Uterus (tissue), 4 donors: ENCODE data around the gene PRAMEF13. TPM values are rescaled to one million over a fixed set of nuclear protein-coding genes. Genes with fewer than 3 reads are reported as not detected.
"Not testable (repeated sequence)": the region's sequence is repeated elsewhere in the genome, so short reads cannot be mapped to it uniquely, and the experiment has no call there.

ENCODE experiments used
- DNase-seq, 2 donors: peaks; one replicate each; pipeline ENCODE4 v3.0.0-alpha.2; 2019 to 2020
- H3K27ac ChIP-seq, 2 donors: fragments of 200-600 bp; sonication (generic); 1 replicate in 1 of 2; 2 replicates in 1 of 2; pipeline ENCODE4 v1.5.1; 2016 to 2018
- H3K27me3 ChIP-seq, 2 donors: fragments of 200-600 bp; sonication (generic); one replicate each; pipeline ENCODE4 v1.5.1; 2018 to 2019; ENCODE audit warnings: control low read depth in 1 of 2
- H3K36me3 ChIP-seq, 2 donors: fragments of 200-600 bp; sonication (generic); one replicate each; pipeline ENCODE4 v1.5.1; 2019; ENCODE audit warnings: control low read depth in 1 of 2
- H3K4me1 ChIP-seq, 2 donors: fragments of 200-600 bp; sonication (generic); one replicate each; pipeline ENCODE4 v1.5.1; 2018 to 2019; ENCODE audit warnings: control low read depth in 1 of 2
- H3K4me3 ChIP-seq, 2 donors: fragments of 200-600 bp; sonication (generic); 1 replicate in 1 of 2; 2 replicates in 1 of 2; pipeline ENCODE4 v1.5.1; 2018 to 2019; ENCODE audit warnings: mild to moderate bottlenecking in 1 of 2
- H3K9me3 ChIP-seq, 2 donors: fragments of 200-600 bp; sonication (generic); one replicate each; pipeline ENCODE4 v1.5.1; 2019; ENCODE audit warnings: control low read depth in 1 of 2
- POLR2A ChIP-seq, 2 donors: fragments of 450-650 bp; IDR thresholded peaks; one replicate each; pipeline ENCODE4 v1.6.1; 2016; ENCODE audit warnings: antibody characterized with exemption in 2 of 2, mild to moderate bottlenecking in 1 of 2, moderate library complexity in 1 of 2
- intact Hi-C: fragments of 100-400 bp; cut with DNase I; formaldehyde crosslinking; loops from one replicate; pipeline ENCODE4 v1.15.1; 2023; ENCODE audit warnings: low total_unique reads
- total RNA-seq, 4 donors: library from RNA; depleted of rRNA in 3 of 4; stranded (reverse); fragments of >200 nt in 3 of 4; gene quantifications; one replicate each; pipeline versions ENCODE4 v1.1.0 to v1.2.4, GENCODE V29; 2014 to 2023
- TF ChIP-seq, protein P1 (sequence below), 4 experiments: fragments of 200-600 bp in 2 of 4; fragments of 450-650 bp in 2 of 4; sonication (generic) in 2 of 4; IDR thresholded peaks; one replicate each; pipeline ENCODE4 v1.5.1; 2016 to 2019; ENCODE audit warnings: antibody characterized with exemption in 4 of 4, mild to moderate bottlenecking in 2 of 4, moderate library complexity in 1 of 4
- donor health status: DM: yes; HTN: yes; CAD: no.

Gene PRAMEF13
- total RNA-seq, 4 donors from 2014 or later, result not detected

DNA sequence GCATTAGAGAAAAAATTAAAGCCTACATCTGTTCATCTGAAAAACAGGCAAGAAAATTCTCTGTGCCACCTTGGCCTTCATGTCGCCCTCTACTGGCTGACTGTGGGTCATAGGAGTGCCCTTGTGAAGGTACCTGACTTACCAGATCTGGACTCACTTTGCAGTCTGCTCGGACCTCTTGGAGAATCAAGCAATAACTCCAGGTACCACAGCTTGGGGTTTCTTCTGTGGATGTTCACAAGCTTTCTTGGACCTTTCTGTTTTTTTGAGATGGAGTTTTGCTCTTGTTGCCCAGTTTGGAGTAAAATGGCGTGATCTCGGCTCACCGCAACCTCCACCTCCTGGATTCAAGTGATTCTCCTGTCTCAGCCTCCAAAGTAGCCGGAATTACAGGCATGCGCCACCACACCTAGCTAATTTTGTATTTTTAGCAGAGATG lies 27.2 kb upstream of the PRAMEF13 start:
- intact Hi-C loops, result no loop called here
- Histone ChIP-seq H3K36me3 (no peaks in the 10 kb centered on the region), H3K27ac (no peak overlapping the region), H3K27me3 (no peaks in the 10 kb centered on the region), H3K9me3 (no peaks in the 10 kb centered on the region), H3K4me3 (no peak overlapping the region), H3K4me1 (no peaks in the 10 kb centered on the region)
- TF ChIP-seq, protein P1, sequence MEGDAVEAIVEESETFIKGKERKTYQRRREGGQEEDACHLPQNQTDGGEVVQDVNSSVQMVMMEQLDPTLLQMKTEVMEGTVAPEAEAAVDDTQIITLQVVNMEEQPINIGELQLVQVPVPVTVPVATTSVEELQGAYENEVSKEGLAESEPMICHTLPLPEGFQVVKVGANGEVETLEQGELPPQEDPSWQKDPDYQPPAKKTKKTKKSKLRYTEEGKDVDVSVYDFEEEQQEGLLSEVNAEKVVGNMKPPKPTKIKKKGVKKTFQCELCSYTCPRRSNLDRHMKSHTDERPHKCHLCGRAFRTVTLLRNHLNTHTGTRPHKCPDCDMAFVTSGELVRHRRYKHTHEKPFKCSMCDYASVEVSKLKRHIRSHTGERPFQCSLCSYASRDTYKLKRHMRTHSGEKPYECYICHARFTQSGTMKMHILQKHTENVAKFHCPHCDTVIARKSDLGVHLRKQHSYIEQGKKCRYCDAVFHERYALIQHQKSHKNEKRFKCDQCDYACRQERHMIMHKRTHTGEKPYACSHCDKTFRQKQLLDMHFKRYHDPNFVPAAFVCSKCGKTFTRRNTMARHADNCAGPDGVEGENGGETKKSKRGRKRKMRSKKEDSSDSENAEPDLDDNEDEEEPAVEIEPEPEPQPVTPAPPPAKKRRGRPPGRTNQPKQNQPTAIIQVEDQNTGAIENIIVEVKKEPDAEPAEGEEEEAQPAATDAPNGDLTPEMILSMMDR (IDR thresholded peaks at IDR 0.05), result no peak
- TF ChIP-seq POLR2A (IDR thresholded peaks at IDR 0.05), result no peak
- DNase-seq, result no peak

DNA sequence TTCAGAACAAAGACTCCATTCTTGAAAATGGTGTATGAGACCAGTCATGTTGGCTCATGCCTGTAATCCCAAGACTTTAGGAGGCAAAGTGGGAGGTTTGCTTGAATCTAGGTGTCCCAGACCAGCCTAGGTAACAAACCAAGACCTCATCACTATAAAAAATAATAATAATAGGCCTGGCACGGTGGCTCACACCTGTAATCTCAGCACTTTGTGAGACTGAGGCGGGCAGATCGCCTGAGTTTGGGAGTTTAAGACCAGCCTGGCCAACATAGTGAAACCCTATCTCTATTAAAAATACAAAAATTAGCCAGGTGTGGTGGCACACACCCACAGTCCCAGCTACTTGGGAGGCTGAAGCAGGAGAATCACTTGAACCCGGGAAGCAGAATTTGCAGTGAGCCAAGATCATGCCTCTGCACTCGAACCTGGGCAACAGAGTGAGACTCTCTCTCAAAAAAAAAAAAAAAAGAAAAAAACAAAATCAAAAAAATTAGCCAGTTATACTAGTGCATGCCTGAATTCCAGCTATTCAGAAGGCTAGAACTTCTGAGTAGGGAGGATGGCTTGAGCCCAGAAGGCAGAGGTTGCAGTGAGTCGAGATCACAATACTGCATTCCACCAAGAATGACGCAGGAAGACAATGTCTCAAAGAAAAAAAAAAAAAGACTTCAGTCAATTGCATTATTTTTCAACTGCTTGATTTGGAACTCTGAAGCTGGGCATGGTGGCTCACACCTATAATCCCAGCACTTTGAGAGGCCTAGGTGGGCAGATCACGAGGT lies 26.3 kb upstream of the PRAMEF13 start:
- H3K9me3 ChIP-seq, H3K27ac ChIP-seq, H3K27me3 ChIP-seq, H3K36me3 ChIP-seq, H3K4me3 ChIP-seq, H3K4me1 ChIP-seq, intact Hi-C loops, DNase-seq: not testable (repeated sequence)

DNA sequence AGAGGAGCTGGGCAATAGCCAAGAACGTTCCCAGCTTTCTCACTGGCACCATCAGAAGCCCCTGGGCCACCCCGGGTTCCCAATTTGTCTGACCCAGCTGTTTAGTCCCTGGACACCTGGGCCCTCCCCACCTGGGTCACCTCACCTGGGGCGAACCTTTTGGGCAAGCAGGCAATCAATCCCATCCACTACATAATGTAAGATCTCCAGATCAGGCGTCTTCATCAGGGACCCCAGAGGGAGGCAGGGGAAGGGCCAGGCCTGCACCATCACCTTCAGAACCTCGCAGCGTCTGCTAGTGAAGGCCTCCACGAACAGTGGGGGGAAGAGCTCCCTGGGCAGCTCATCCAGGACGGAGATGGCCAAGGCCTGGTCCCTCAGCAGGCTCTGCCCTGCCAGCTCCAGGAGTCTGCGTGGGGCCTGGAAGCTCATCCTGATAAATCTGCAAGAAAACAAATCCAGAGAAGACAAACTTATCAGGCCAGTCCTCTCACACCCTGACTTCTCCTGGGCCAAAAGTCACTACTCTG lies 24.5 kb upstream of the PRAMEF13 start, which contains the start of gene PRAMEF18:
Gene PRAMEF18 (minus strand): TSS at position 480 of the 530 bp plus-strand sequence. CDS start 48 bp downstream, at position 432.
- H3K9me3 ChIP-seq, H3K27ac ChIP-seq, H3K4me3 ChIP-seq, H3K27me3 ChIP-seq, H3K36me3 ChIP-seq, DNase-seq, H3K4me1 ChIP-seq, intact Hi-C loops: not testable (repeated sequence)

DNA sequence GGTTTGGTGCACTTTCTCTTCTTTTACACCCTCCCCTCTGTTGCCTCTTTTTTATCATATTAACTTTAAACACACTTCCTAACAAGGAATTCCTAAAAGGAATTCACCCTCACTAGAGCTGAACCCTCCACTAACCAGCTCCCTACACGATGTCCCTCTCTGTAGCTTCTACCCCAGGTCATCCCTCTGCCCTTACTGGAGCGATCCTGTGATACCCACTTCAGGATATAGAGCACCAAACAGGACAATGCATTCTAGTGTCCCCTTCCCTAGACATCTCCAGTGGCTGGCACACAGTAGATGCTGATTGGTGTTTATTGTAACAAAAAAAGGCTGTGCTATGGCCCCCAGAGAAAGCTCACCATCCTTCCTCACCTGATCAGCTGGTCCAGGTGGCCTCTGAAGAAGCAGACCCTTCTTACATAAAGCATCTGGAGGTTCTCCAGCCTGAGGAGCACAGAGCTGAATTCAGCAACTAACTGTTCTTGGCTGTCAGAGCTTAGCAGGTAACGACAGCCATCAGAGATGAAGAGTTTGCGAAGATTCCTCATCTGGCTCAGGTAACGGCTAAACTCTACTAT lies 23.4 kb upstream of the PRAMEF13 start:
- DNase-seq, result no peak

DNA sequence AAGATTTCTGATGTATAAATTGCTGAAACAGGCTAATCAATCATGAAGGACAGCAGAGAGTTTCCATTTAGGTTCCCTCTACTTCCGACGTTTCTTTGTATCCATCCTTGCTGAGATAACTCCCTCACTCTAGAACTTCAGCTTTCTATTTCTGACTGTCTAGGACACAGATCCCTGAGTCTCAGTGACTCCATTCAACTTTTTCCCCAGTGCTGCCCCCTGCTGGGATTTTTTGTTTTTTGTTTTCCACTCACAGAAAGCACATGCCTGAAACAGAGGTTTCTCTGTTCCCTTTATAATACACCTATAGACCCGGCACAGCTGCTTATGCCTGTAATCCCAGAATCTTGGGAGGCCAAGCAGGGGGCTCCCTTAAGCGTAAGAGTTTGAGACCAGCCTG lies 21.6 kb upstream of the PRAMEF13 start:
- intact Hi-C loops, H3K36me3 ChIP-seq, DNase-seq, H3K27me3 ChIP-seq, H3K27ac ChIP-seq, H3K4me3 ChIP-seq, H3K9me3 ChIP-seq, H3K4me1 ChIP-seq: not testable (repeated sequence)

More for the DNA sequence above, 23.4 kb upstream of the PRAMEF13 start:
- TF ChIP-seq, protein P1 (IDR thresholded peaks at IDR 0.05), result no peak
- no peak for TF ChIP-seq POLR2A (IDR thresholded peaks at IDR 0.05)
- no peaks in the 10 kb centered on the region for H3K36me3 ChIP-seq
- no peaks in the 10 kb centered on the region for H3K9me3 ChIP-seq
- intact Hi-C loops, result no loop called here
- H3K27me3 ChIP-seq, result no peaks in the 10 kb centered on the region
- H3K4me3 ChIP-seq, result no peak overlapping the region
- no peaks in the 10 kb centered on the region for H3K4me1 ChIP-seq
- no peak overlapping the region for H3K27ac ChIP-seq

DNA sequence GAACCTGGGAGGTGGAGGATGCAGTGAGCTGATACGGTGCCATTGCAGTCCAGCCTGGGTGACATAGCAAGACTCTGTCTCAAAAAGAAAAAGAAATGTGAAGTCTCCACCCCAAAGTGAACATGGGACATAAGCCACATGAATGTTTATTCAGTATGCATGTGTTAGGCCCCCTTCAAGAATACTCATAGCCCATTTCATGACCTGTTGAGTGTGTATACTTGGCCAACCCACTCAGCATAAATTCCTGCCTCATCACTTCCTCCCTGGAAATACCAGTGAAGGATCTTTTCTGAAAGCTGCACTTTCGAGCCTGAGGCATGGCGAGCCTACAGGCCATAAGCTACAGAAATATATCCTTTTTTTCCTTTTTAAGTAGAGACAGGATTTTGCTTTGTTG lies 18.0 kb upstream of the PRAMEF13 start:
- H3K27ac ChIP-seq, H3K4me3 ChIP-seq, H3K27me3 ChIP-seq, intact Hi-C loops, DNase-seq, H3K36me3 ChIP-seq, H3K4me1 ChIP-seq, H3K9me3 ChIP-seq: not testable (repeated sequence)

DNA sequence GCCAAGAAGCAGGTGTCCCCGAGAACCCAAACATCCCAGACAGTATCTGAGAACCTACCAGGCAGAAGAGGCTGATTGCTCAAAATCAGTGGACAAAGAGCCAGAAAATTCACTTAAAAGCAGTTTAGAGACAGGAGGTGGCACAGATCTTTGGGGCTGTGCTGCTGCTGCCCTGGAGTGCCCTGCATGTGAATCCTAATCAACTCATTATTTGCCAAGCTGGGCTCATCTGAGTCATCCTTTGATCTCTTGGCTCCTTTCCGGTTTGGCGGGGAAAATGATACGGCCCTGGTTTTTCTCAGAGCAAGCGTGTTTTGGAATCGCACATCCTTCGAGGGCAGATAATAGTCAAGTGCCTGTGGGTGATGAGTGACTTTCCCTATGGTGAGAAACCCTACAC lies 15.4 kb upstream of the PRAMEF13 start:
- H3K4me1 ChIP-seq, intact Hi-C loops, DNase-seq, H3K27me3 ChIP-seq, H3K27ac ChIP-seq, H3K4me3 ChIP-seq, H3K9me3 ChIP-seq, H3K36me3 ChIP-seq: not testable (repeated sequence)

DNA sequence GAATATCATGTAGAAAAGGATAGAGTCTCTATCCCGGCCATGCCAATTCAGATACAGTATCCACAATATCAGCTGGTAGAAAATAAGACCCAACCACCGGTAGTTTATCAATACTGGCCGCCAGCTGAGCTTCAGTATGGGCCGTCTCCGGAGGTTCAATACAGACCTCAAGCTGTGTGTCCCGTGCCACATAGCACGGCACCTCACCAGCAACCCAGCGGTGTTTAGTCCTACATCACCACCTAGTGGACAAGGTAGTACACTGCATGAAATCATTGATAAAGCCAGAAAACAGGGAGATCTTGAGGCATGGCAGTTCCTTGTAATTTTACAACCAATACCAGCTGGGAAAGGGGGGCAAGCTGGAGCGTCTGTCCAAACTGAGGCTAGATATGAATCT lies 7.5 kb upstream of the PRAMEF13 start:
- H3K4me3 ChIP-seq, H3K9me3 ChIP-seq, intact Hi-C loops, H3K36me3 ChIP-seq, DNase-seq, H3K27me3 ChIP-seq, H3K4me1 ChIP-seq, H3K27ac ChIP-seq: not testable (repeated sequence)

DNA sequence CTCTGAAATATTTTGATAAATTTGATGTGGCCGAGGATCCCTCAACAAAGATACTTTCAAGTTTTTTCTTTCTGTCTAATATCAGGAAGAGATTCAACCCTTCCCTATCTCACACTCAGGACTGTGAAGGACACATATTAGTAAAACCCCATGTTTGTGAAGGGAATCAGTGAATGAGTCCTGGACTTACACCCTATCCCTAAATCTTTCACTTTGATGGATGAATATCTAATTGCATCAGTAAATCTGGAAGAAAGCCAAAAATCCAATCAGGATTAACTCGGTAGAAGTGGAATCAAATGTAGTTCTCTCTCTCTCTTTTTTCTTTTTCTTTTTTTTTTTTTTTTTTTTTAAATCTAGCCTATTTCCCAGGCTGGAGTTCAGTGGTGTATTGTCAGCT lies 29.7 kb downstream of the PRAMEF13 start, which contains the start of gene PRAMEF9:
Gene PRAMEF9 (plus strand): TSS at position 301 of the 400 bp plus-strand sequence. CDS start 3,433 bp downstream, outside the sequence.
- H3K4me1 ChIP-seq, intact Hi-C loops, H3K4me3 ChIP-seq, DNase-seq, H3K9me3 ChIP-seq, H3K27me3 ChIP-seq, H3K27ac ChIP-seq, H3K36me3 ChIP-seq: not testable (repeated sequence)

DNA sequence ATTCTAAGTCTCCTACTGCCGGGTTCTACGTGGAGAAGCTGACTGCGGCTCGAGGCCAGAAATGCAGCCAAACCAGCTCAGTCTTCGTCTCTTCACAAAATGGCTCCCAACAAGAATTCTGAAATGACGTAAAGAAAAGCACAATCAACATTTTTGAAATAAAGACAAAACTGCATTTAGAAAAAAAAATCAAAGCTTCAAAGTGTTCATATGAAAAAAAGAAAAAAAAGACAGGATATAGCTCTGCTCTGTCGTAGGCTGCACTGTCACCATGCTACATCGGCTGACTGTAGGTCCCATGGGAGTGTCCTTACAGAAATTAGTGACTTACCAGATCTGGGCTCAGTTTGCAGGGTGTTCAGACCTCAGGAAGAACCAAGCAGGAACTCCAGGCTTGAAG lies 35.7 kb downstream of the PRAMEF13 start, which contains the start of gene HNRNPCL4:
Gene HNRNPCL4 (minus strand): TSS at position 101 of the 400 bp plus-strand sequence. CDS start 164 bp downstream, outside the sequence.
- H3K4me3 ChIP-seq, intact Hi-C loops, H3K27me3 ChIP-seq, DNase-seq, H3K4me1 ChIP-seq, H3K36me3 ChIP-seq, H3K9me3 ChIP-seq, H3K27ac ChIP-seq: not testable (repeated sequence)

DNA sequence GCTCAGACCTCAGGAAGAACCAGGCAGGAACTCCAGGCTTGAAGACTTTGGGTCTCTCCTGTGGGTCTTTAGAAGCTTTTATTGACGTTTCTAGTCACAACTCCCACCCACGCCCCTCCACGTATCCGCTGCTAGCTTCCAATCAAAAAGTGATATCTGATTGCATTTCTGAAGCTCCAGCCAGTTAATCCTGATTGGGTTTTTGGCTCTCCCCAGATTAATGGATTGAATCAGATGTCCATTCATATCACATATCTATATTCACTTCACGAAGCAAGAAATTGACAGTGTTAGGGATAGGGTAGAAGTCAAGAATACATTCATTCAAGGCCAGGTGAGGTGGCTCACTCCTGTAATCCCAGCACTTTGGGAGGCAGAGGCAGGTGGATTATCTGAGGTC lies 45.3 kb downstream of the PRAMEF13 start, which contains the start of gene PRAMEF26:
Gene PRAMEF26 (minus strand): TSS at position 101 of the 400 bp plus-strand sequence. CDS start 2,914 bp downstream, outside the sequence.
- H3K27me3 ChIP-seq, intact Hi-C loops, H3K4me1 ChIP-seq, H3K27ac ChIP-seq, H3K9me3 ChIP-seq, H3K4me3 ChIP-seq, H3K36me3 ChIP-seq, DNase-seq: not testable (repeated sequence)
